Measurements from ENCODE around the gene HYAL2.
"Not testable (repeated sequence)": the region's sequence is repeated elsewhere in the genome, so short reads cannot be mapped to it uniquely, and the experiment has no call there.

The HYAL2 gene

GRCh38 chr3:50327943-50328691 is 5.6 kb upstream of the HYAL2 start, which contains the start of gene TUSC2:
TUSC2 (minus strand) TSS chr3:50328223; CDS start chr3:50328099, 124 bp downstream.
- peak; percentile 96 for DNase-seq

- DNase-seq = no peak
These were observed 4.6 kb upstream of the HYAL2 start for GRCh38 chr3:50327129-50327528.

- no peak for DNase-seq
These were observed 3.6 kb upstream of the HYAL2 start for GRCh38 chr3:50326182-50326541.

GRCh38 chr3:50325497-50326181 is 3.1 kb upstream of the HYAL2 start:
- DNase-seq = no peak

GRCh38 chr3:50325113-50325480 is 2.6 kb upstream of the HYAL2 start:
- DNase-seq = no peak

- peak; percentile 57 for DNase-seq
These were observed 2.0 kb upstream of the HYAL2 start for GRCh38 chr3:50324351-50325112.

GRCh38 chr3:50323614-50324199 is 1.2 kb upstream of the HYAL2 start:
- no peak for DNase-seq

- DNase-seq = no peak
These were observed 601 bp upstream of the HYAL2 start for GRCh38 chr3:50323092-50323600.

GRCh38 chr3:50322115-50322385 is 495 bp downstream of the HYAL2 start:
- no peak for DNase-seq

- DNase-seq = peak; percentile 92
These were observed 1.0 kb downstream of the HYAL2 start for GRCh38 chr3:50321336-50322114.

- peak; percentile 64 for DNase-seq
These were observed 1.7 kb downstream of the HYAL2 start for GRCh38 chr3:50320853-50321335.

- no peak for DNase-seq
These were observed 2.5 kb downstream of the HYAL2 start for GRCh38 chr3:50319894-50320625.

GRCh38 chr3:50319181-50319893 is 3.2 kb downstream of the HYAL2 start:
- DNase-seq = no peak

- DNase-seq = no peak
These were observed 3.9 kb downstream of the HYAL2 start for GRCh38 chr3:50318615-50319014.

- DNase-seq = no peak
These were observed 4.4 kb downstream of the HYAL2 start for GRCh38 chr3:50318163-50318562.

- no peak for DNase-seq
These were observed 5.2 kb downstream of the HYAL2 start for GRCh38 chr3:50317300-50317699.

- no peak for DNase-seq
These were observed 5.8 kb downstream of the HYAL2 start for GRCh38 chr3:50316657-50317242.

- no peak for DNase-seq
These were observed 7.7 kb downstream of the HYAL2 start for GRCh38 chr3:50314816-50315215.

- DNase-seq = no peak
These were observed 8.2 kb downstream of the HYAL2 start for GRCh38 chr3:50314342-50314741.

- not testable (repeated sequence) for DNase-seq
These were observed 10.5 kb downstream of the HYAL2 start for GRCh38 chr3:50312041-50312440.

GRCh38 chr3:50304601-50305000 is 17.9 kb downstream of the HYAL2 start:
- DNase-seq = no peak

All from KG1 (cell line).